Activated T-cell treated with anti-CD3 and anti-CD28 coated beads, Interleukin-2, amount 50 U/mL, for 48 hours (primary cell): ENCODE measurements around the gene CPEB4.

ENCODE experiments used
- DNase-seq, 2 experiments: peaks; one replicate each; pipeline ENCODE4 v3.0.0-alpha.2; 2020

CPEB4 gene

DNA sequence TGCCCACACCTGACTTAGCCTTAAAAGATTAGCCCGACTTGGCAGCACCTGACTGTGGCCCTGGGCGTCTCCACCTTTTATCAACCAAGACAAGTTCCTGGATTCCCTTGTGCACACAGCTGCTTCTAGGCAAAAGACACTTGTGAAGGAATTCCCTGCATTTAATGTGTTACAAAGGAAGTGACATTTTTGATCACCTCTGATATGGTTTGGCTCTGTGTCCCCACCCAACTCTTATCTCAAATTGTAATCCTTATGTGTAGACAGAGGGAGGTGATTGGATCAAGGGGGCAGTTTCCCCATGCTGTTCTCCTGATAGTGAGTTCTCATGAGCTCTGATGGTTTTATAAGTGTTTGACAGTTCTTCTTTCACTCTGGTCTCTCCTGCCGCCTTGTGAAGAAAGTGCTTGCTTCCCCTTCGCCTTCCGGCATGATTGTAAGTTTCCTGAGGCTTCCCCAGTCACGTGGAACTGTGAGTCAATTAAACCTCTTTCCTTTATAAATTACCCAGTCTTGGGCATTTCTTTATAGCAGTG, 2.6 kb upstream of the CPEB4 start:
- no peak for DNase-seq

DNA sequence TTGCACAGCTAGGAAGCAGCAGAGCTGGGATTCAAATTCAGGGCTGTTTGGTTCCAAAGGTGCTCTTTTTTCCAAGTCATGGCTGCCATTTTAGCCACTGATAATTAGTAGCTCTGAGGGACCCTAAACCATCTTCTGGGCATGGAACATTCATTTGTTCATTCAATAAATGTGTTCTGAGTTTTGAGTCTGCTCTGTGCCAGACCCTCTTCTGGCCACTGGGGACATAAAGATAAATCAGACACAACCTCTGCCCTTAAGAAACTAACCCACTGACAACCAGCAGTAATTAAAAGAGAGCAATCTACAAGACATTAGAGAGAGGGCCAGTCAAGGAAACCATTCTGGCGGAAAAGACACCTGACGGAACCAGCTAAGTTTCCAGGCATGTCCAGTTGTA, 2.0 kb upstream of the CPEB4 start:
- no peak for DNase-seq

DNA sequence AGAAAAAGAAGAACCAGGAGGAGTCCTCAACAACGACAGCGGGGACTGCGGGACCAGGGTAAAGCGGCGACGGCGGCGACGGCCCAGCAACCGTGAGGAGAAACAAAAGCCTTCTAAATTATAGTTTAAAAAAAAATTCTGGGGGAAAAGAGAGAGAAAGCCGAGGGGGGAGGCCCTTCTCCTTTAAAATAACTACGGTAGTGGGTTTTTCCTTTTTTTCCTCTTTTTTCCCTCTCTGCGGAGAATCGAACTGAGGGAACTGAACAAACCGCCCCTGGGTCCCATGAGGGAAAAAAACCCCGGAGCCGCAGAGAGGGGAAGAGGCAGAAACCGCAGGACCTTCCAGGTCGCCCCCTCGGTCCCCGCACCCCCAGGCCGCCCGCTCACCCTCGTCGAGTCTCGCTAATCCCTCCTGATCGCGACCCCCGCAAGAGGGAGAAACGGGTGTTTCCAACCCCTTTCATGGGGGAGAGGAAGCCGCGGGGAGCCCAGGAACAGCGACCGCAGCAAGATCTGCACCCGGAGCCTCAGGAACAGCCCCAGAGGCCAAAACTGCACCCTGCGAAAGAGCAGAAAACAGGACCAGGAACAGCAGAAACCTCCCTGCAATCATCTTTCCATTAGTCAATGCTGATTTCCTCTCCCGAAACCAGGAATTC, 453 bp downstream of the CPEB4 start:
- peak; percentile 27 to 35 for DNase-seq

DNA sequence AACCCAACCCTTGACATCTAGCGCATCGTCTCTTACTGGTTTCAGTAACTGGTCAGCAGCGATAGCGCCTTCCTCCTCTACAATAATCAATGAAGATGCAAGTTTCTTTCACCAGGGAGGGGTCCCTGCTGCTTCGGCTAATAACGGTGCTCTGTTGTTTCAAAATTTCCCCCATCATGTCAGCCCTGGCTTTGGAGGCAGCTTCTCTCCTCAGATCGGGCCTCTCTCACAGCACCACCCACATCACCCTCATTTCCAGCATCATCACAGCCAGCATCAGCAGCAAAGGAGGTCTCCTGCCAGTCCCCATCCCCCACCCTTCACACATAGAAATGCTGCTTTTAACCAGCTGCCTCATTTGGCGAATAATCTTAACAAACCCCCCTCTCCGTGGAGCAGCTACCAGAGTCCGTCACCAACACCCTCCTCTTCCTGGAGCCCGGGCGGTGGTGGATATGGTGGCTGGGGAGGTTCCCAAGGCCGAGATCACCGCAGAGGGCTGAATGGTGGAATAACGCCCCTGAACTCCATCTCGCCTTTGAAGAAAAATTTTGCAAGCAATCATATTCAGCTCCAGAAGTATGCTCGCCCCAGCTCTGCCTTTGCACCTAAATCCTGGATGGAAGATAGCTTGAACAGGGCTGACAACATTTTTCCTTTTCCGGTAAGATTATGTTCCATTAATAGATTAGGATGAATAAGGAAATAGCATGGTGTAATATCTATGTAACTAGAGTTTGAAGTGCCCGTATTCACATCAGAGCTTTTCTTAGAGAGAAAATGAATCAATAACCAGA, 2.2 kb downstream of the CPEB4 start:
- no peak for DNase-seq

DNA sequence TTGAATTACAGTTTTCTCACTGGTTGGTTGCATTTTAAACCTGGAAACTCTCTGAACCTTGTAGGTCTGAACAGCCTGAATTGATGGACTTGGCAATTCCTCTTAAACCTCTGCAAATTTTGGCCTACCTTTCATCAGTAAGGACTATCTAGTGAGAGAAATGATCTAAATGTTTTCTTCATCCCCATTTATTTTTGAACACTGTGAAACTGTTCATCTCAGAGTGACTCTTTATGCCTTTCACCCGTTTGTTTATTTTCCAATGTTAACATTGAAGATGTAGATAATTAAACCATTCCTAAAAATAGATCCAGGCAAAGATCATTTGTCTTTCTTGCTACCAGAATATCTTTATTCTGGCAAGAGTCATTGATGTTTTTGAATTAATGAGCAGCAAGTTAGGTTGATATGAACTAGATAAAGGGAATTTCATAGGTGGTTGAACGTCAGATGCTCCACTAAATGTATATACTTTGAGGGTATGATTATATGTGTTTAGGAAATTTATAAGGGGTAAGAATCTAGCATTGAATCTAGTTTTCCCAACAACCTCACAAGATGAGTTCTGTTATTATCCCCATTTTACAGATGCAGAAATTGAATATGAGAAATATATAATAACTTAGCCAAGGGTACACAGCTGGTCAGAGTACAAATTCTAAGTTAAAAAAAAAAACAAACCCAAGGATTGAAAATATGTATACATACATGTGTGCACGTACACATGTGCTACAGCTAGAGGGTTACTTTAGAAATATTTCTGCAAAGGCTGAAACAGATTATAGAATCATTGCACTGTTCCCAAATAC, 3.4 kb downstream of the CPEB4 start:
- no peak for DNase-seq

DNA sequence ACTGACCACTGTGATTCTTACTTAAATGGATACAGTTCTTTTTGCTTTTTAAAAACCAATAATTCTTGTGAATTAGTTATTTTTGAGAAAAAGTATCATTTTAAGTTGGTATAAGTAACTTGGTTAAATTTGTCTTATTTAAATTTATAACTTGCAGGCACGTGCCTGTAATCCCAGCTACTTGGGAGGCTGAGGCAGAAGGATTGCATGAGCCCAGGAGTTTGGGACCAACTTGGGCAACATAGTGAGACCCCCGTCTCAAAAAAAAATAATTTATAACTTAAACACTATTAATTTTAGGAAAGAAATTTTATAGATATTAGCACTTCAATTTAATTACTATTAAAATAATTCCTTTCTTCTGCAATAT, 5.0 kb downstream of the CPEB4 start:
- DNase-seq: no peak

DNA sequence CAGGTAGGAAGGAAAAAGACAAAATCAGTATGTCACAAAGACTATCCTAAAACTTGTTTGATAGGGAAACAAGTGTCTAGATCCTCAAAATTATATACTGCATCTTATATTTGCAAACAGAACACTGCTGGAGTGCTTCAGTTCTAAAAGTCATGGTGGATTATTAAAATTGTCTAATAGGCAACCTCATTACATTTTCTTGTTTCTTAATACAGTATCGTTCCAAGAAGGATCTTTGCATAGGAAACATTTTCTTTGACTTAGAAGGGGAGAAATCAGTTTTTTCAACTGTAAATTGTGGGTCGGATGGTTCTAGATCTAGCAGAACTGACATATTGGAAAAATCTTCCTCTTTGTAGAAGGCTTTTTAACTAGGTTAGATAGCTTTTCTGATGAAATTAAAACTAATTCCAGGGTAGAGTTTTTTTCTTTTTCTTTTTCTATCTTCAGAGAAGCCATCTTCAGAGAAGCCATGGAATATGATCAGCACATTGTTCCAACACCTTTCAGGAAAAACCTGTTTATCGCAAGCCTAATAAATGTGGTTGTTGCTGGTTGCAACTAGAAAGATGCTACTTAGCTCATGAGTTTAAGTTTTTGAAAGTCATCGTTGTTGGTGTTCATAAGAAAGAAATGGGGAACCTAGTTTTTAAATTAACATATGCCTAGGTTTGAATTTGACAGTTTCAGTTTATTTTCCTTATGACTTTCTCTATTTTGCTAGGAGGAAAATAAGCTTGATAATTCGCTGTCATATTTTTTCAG, 7.4 kb downstream of the CPEB4 start:
- DNase-seq: no peak

DNA sequence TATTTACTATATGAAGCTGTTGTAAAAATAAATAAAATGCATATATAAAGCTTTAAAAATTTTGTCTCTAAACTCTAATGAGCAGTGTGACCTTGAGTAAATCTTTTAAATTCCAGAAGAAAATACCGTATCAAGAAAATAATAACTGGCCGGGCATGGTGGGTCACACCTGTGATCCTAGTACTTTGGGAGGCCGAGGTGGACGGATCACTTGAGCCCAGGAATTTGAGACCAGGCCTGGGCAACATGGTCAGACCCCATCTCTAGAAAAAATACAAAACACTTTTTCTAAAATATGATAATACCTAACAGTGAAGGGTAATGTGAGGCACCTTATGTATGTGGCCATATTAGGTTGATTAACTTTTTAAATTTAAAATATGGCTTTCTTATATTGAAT, 8.5 kb downstream of the CPEB4 start:
- no peak for DNase-seq

DNA sequence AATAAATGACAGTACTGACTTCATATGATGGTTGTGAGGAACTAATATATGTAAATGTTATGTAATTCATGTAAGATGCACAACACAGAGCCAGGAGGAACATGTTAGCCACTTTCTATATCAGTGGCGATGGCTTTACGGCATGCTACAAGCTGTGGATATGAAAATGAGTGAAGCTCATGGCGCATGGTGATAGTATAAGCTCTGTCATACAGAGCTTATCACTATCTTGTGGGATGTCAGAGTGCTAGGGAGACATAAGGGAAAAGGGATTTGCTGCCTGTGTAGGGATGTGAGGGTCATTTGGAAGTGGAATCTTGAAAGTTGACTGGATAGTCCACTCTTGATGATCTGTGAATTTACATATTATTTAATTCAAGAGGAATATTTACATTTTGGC, 13.6 kb downstream of the CPEB4 start:
- no peak for DNase-seq

DNA sequence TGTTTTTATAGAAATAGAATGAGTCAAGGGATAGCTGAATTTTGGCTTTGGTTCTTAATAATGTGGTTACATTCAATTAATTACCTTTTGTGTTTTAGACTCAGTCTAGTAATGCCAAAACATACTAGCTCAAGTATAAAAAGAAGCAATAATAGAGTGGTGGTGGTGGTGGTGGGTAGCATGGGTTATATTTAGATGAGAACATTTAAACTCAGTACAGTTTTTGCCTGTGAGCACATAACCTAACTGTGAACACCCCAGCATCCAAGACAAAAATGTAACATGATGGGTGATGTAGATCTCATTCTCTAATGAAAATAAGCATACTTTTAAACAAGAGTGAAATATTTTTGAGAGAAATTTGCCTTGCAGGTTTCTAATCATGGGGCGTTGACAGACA, 14.2 kb downstream of the CPEB4 start:
- no peak for DNase-seq

DNA sequence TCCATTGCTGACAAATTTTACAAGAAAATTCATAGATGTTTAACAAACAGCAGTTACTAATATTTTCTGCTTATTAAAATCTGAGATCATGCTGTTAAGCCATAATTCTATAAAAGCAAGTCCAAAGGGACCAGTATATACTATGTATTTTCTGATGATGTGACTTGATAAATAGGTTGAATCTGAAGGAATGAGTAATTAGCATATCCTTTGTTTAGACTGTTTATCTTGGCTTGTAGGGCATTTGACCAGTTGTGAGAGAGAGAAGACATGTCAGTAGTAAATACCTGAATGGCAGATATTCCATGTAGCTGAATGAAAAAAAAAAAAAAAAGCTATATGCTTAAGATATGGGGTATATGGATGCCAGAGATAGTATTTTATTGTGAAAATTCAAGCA, 14.6 kb downstream of the CPEB4 start:
- DNase-seq: no peak

DNA sequence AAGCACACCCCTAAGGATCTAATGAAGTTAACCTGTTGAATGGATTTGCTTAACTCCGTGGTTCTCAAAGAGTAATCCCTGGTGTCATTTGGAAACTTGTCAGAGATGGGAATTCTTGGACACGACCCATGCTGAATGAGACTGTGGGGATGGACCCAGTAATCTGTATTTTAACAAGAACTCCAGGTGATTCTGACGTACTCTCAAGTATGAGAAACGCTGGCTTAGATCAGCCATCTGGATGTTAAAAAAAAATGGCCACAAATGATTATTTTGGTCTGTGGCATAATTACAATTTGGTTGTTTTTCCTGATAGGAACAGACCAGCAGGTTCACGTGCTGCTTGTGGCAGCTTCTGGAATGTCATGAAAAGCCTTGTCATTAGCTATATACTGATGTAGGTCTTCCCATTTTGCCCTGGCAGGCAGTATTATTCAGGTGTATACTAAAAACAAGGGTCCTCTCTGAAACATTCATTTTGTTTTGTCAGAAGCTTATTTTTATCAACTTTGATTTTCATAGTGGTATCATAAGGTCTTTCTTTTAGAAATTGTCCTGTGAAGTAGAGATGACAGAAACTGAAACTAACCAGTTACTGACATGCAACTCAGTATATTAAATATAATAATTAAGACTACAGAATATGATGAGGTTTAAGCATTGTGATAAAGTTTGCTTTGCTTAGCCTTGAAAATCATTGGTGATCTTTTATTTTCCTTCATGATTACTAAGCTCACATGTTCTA, 15.4 kb downstream of the CPEB4 start:
- no peak for DNase-seq

DNA sequence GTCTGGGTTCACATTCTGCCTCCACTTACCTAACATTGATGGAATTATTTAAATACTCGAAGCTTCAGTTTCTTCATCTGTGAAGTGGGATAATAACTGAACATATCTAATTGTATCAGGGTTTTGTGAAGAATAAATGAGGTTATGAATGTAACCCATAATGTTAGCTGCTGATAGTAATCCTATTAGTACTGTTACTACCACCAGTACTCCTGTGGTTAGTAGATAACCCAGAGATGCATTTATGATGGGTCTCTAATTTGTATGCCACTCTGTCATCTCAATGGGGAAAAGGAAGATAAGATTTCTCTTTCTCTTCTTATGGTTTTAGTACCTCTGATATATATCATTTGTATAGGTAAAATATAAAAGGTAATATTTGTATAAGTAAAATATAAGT, 16.0 kb downstream of the CPEB4 start:
- no peak for DNase-seq

DNA sequence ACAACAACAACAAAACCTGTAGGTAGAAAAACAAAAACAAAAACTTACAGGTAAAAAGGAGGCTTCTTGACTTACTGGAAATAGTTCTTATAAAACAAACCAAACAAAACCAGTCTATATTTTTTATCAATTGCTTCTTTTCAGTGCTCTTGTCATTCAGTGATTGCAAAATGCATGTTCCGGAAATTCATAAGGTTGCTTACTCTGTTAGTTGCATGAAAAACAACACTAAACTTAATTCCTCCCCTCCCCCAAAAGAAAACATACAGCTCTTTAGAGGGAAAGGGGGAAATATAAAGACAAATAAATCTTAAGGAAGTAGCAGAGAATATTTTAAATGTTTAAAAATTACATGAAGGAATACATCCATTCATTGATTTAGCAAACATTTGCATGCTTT, 19.1 kb downstream of the CPEB4 start:
- no peak for DNase-seq

DNA sequence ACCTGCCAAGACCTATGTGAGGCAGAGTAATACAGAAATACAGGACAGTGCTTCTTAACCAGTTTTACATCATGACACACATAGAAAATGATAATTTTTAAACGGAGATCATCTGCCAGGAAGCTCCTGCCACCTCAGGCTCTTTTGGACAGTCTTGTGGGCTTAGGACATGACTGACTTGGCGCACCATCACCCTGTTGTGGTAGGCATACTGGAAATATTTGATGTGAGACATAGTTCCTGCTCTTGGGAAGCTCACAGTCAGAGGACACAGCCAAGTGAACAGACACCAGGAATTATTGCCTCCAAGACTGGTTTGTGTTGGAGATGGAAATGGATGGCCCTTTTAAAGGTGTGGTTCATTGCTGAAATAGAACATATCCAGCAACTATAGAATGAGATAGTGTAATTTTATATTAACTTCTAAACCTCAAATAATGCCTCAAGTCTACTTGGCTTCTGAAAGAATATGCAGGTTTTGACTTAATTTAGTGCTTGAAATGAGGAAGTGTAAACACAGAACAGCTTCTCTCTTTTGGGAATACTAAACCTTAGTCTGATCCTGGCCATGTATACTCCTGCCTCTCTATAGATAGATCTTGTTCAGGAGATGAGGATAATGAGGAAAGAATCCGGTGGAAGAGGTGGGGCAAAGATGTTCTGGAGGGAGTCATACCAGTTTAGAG, 19.7 kb downstream of the CPEB4 start:
- DNase-seq: no peak

DNA sequence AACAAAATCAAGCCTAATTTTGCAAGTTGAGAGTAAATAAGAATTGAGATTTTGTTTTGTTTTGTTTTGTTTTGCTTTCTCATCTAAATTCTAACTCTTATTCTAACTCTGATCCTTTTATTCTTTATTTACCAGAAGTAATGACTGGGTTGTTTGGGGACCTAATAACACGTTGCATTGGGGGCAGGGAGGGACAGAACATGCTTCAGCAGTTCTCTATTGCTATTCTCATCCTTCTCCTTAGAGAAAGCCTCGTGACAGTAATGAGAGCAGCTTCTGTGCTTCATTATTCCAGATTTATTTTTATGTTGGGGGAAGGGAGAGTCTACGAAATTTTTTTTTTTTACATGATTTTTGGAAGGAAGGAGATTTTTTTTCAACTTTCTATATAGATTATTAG, 21.1 kb downstream of the CPEB4 start:
- no peak for DNase-seq

DNA sequence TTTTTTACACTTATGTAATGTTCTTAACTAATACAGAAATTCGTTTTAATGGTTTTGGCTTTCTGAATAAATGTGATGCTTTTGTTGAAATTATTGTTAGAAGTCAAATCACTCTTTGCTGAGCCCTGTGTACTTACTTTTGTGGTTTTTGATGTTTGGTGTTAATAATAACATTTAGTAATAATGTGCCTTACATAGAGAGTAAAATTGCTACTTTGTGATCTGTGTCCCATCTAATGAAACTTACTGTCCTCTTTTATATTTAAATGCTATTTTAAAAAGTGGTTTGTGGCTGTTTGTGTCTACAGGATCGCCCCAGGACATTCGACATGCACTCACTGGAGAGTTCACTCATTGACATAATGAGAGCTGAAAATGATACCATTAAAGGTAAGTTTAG, 22.1 kb downstream of the CPEB4 start:
- DNase-seq: no peak

DNA sequence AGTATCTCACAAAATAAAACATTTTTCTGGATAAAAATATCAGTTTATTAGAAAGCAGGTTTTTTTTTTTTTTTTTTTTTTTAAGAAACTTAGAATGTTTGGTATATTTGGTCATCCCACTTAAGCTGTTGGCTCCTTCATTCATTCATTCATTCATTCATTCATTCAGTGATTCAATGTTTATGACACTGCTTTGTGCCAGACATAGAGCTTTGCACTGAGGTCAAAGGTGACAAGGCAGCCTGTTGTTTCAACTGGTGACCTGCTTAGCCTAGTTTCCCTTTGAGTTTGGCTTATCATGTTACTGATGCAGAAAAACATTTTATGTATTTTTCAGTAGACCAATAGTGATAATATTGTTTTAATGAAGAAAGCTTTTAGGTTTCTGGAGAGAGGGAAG, 23.5 kb downstream of the CPEB4 start:
- no peak for DNase-seq

DNA sequence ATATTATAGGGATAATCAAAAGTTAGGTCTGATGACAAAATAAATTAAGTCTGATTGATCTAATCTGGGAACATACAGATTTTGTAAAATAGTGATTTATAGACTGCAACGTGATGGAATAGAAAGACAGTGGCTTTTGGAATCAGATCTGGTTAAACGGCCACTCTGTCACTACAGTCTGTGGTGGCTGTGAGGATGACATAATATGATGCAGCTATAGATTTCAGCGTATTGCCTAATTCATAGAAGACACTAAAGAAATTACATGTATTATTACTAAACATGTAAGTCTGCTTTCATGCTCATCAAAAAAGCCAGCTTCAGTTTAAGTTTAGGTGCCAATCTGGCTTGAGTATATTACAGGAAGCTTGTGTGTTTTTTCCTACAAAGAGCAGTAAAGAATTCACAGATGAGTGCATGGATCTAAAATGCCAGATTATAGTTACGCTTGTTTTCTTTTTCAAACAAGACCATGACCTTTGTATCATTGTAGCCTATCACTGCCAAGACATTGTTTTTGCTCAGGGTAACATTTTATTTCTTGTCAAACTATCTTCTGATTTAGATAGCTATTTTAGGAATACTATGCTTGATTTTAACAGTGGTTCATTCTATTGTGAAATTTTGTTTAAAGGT, 25.7 kb downstream of the CPEB4 start:
- no peak for DNase-seq

DNA sequence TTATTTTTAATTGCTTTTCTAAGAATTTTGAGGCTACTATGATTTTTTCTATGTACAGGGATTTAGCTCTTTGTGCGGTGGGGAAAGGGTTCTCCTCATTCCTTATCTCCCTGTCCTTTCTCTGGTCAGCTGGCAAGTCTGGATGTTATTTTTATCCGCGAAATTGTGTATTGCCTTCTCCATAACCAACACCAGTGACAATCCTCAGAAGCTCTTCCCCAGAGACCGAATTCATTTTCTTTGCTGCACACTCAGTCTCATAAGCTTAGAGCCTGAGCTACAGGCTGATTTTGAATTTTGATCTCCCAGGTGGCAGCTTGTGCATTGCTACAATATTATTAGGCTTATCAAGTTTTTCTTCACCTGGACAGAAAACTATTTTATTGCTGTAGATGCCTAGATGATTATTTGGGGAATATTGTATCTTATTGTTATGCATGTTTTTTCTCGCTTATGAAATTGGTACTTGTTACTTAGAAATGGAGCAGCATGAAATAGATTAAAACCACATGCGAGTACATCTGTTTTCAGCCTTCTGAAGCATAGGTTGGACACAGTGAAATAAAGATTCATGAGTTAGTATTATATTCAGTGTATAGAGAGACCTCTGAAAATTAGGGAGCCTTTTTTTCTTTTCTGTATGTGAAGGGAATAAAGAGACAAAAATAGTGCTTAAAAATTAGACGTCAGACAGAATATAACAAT, 27.3 kb downstream of the CPEB4 start:
- no peak for DNase-seq
